Fibroblast of skin of right quadriceps (primary cell): ENCODE measurements around the gene MAP3K3.

ENCODE experiments used
- DNase-seq: peaks from one replicate; pipeline ENCODE4 v3.0.0-alpha.2; 2013

Gene MAP3K3

DNA sequence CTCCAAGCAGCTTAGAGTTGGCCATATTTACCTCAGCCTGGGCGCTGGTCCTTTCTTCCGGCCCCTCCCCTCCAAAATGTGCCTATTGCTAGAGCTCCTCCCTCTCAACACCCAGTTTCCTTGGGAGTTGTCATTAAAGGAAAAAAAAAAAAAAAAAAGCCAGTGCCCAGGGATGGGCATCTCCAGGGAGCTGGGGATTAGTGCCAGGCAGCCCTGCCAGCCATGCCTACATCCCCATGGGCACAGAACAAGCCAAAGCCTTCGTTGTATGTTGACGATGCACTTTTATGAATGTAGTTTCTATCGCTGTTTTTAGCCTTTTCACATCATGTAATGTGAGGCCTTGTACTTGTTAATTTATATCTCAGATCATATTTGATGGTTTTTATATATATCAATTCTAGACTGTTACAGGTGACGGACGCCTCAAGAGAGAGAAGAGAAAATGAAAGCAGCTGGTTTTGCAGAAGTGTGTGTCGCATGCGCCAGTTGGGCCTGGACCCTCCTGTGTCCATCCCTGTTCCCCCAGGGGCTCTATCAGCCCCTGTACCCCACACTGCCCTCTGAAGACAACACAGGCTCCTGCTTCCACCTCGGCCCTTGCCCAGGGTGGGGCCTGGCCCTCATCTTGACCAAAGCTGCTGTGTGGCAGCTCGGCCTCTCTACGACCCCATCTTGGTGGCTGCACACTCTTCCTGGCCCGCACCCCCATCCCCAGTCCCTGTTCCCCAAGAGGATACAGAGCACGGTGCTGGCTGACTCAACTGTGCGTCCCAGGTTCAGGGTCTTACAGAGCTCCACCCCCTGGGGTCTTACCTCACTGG lies 72.9 kb downstream of the MAP3K3 start:
- no peak for DNase-seq

DNA sequence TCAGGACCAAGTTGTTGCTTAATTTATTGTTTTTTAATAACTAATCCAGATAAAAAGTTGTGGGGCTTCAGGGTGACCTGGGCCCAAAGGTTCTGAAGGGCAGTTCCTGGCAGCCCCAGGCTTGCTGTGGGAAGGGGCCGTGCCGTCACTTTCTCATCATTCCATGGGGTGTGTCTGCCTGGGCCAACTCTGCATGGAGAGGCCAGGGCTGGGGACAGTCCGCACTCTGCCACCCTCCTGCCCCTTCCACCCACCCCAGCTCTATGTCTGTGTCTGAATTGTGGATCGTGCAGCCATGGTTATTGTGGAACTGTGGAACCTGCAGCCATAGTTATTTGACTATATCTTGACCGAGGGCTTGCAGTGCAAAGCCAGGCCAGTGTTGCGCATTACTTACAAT lies 73.7 kb downstream of the MAP3K3 start:
- DNase-seq, result no peak

DNA sequence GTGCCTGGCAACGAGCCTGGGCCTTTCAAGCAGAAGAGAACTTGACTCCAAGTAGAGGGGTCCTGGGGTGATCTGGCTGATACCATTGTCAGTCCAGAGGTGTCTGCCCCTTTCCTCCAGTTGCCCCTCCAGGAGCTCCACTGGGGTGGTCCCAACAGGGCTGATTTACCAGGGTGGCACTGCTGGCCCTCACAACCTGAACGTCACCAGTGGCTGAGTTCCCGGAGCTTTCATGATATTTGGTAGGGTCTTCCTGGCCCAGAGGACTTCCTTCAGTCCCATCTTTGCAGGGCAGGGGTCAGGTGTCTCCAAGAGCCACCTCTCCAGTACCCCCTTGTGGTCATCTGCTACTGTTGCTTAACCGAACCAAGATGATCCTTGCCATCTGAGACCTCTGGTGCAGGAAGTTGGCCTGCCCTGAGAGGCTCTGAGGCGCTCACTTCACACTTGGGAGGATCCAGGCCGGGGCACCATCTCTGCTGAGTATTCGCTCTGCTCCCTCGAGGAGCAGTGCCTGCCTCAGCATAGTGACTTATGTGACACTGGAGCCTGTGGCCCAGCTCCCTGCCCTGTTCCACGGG lies 74.3 kb downstream of the MAP3K3 start:
- peak; percentile 20 for DNase-seq

DNA sequence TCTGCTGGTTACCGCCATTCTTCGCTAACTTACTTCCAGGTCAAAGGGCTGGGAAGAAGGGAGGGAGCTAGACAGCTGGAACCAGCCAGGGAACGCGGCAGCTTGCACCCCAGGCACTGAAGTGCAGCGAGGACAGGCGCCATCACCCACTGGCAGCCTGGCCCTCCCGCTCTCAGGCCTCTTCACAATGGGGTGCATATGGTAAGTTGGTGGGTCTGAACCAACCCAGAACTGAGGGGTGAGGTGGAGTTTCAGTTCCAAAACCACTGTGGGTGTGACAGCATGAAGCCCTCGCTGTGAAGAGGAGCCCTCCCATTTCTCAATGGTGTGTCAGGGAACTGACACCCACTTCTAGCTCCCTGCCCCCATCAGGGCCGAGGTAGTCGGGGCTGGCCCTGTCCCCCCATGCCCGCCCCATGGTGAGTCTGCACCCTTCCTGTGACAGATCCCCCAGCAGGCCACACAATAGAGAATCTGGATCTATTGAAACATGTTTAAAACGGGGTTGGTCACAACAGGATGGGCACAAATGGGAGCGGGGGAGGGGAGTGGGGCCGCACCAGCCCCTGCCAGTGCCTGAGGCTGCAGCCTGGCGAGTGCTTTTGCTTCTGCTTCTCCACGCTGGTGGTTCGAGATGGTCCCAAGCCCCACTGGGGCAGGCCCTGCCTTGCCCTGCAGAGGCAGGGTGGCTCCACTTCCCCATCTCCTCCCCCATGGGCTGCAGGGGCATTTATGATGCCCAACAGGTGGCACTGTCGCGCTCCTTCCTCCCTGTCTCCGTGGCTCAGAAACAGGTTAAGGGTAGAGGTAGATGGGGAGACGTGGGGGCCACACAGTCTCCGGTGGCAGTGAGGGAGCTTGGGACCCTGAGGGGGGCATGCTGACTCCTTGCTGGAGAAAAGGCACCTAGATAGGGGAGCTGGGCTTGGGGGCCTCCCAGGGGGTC lies 75.4 kb downstream of the MAP3K3 start:
- DNase-seq, result peak; percentile 28

DNA sequence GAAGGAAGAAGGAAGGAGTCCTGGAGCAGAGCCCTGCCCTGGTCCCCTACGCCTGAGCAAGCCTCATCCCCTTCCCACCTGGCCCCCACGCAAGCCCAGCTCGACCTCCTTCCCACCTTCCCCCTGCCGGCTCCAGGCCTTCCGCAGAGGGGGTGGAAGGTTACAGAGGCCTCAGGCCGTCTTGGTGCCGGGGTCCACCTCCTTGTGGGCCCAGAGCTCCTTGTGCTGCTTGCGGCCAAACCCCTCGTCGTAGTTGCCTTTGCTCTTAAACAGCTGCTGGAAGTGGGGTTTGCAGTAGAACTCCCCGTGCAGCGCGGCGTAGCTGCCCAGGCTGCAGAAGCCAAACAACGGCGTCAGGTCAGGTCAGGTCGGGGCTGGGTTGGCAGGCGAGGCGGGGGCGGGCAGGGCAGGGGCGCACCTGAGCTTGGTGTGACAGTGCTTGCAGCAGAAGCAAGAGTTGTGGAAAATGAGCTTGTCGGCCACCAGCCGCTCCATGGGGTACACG lies 76.2 kb downstream of the MAP3K3 start:
- no peak for DNase-seq

DNA sequence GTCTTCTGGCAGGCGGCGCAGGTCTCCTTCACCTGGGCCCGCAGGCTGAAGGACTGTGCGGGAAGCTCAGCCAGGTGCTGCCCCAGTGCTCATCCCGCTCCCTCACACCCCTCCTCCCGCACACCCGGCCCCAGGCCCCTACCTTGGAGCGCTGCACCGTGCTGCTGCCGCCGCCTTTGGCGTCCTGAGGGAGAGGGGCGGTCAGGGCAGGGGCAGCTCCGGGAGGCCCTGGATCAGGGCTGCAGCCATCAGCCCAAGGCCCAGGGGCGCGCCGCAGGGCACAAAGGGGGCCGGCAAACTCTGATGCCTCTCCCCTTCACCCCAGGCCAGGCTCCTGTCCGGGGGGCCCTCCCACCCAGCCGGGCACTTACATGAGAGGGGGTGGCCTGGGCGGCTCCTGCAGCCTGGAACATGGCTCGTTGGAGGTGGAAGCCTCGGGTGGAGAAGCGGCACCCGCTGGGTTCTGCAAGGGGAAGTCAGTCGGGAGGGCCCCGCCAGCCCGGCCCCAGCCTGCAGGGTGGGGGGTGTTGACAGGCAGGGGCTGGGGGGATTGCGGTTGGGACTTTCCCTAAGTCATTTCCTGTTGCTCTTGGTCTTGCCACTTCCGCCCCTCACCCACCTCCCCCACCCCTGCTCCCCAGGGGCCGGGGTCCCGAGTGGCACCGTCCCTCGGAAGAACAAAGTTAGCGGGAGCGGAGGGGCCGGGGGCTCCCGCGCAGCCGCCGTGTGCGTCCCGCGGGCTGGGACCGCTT lies 76.8 kb downstream of the MAP3K3 start:
- DNase-seq, result peak; percentile 74

DNA sequence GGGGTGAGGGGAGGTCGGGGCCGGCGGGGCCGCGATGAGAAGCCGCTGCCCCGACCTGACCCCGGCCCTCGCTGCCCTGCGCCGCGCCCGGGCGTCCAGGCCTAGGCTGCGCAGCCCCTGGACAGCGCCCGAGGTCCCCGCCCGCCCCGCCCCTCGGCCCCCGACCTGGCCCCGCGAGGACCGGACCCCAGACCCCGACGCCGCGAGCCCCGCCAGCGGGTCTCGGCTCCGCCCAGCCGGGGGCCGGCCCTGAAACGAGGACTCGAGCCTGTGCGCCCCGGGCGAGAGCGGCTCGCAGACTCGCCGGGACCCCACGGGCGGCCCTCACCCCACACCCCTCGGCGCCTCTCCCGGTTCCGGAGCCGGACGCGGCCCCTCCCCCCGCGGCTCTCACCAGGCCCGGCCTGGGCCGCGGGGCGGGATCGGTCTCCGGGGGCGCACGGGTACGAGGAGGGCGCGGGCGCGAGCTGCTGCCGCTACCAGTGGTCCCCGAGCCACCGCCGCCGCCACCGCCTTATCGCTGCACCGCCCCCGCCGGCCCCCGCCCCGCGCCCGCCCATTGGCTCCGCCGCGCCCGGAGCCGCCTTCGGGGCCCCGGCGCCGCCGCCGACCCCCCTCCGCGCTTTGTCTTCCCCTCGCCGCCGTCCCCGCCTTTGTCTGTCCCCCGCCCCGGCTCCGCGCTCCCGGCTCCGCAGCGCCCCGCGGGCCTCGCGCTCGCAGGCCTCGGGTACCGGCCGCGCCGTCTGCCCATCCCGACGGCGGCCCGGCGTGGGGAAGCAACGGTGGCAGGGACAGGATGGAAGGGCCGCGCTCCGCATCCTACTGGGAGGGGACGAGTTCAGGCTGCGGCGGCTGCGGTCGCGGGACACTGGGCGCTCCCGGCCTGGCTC lies 77.7 kb downstream of the MAP3K3 start, which contains the start of gene LIMD2:
Gene LIMD2, minus strand, starts transcription at position 488 of the 890 bp plus-strand sequence. CDS start 827 bp downstream, outside the sequence.
- DNase-seq, result peak; percentile 66

DNA sequence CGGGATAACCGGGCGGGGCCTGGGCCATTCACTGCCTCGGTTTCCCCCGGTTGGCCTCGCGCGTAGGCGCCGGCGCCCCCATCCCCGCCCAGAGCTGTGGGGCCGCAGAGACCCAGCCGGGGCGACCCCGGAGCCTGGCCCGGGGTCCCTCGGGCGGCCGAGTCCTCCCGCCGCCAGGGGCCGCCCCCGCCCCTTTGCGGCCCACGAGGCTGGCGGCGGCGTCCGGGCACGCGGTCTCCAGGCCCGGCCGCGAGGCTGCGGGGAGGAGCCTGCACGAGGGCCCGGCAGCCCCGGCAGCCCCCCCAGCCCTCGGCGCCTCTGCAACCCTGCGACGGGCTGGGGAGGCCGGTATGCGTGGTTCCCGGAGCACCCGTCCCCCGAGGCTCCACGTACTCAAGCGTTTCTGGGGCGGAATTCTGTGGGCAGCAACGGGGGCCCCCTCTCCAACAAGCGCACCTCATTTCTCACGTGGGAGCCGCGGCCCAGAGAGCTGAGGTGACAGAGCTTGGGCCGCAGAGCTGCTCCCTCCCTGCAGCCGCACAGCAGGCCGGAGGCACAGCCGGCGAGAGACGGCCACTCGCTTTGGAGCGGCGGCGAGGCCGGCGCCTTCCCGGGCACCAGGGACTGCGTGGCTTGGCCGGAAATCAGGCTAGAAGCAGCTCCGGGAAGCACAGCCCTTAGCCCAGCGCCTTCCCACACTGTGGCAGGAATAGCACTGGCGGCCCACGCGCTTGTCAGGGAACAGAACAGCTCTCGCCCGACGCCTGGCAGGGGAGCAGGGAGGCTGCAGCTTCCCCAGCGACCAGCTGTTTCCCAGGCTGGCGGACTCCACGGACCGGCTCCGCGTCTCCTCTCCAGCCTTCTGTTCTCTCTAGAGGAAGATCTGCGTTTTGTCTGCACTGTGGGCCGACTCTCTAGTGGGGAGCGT lies 78.6 kb downstream of the MAP3K3 start:
- peak; percentile 57 for DNase-seq

DNA sequence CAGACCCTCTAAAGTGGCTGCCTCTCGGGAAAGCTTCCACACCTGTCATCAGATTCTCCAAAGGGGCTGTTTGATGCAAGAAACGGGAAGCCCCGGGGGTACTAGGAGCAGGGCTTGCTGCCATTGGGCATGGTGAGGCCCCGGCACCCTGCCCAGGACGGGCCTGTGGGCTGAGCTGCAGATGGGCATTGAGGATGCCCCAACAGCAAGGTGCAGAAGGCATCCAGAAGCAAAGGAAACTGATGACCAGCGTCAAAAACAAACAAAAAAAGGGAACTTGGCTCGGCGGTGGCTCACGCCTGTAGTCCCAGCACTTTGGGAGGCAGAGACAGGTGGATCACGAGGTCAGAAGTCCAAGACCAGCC lies 79.2 kb downstream of the MAP3K3 start:
- DNase-seq, result no peak

DNA sequence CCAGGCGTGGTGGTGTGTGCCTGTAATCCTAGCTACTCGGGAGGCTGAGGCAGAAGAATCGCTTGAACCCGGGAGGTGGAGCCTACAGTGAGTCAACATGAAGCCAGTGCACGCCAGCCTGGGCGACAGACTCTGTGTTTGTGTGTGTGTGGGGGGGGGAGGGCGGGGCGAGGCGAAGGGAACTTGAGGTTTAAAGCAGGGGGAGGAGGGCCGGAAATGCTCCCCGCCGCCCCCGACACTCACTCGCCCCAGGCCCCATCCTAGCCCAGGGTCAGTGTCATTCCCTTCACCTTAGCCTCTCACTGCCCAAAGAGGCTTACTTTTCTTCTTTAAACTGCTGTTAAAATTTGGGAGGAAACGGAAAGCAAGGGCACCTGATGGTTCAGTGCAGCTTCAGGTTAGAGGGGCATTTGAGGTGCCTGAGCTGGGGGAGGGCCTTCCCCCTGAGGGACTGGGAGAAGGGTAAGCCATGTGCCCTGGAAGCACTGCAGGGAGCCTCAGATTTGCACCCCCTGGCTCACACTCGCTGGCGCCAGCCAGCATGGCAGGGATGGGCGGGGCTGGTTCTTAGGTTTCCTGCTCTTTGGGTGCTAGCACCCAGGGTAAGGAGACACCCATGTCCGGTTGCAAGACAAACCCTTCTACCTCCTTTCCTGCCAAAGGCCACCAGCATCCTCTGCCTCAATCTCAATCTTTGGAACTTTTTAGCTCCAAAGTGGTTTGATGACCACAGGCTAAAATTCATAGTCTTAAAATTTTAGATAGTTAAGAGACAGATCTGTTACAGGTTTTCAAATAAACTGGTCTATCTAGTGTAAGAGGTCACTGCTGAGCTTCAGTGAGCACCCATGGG lies 79.9 kb downstream of the MAP3K3 start:
- DNase-seq, result no peak

DNA sequence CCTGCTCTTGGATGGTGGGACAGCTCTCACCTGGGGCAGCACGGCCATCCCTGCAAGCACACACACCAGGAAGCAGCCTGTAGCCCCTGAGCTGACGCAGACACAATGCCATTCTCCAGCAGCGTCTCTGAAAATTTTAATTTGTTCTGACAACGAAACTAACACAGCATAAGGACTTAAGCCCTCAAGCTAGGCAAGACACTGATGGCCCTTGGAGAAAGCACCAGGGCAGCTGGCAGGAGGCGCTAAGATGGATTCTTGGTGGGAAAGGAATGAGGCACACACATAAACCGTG lies 80.5 kb downstream of the MAP3K3 start:
- no peak for DNase-seq

DNA sequence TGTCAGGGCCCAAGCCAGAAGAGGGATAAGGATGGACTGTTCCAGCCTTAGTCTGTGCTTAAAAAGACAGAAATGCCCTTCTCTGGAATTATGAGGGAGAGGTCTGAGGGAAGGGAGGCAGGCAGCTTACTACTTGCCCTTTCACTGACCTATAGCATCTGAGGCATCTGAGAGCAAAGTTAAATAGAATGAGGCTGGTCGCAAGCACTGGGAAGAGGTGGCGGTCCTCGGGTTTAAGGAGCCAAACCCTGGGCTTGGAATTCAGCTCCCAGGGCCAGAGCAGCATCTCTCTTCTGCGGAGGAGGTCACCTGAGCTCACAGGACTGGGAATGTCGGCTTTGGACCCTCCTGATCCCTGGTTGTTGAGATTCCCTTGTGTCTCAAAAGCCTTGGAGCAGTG lies 80.8 kb downstream of the MAP3K3 start:
- no peak for DNase-seq

DNA sequence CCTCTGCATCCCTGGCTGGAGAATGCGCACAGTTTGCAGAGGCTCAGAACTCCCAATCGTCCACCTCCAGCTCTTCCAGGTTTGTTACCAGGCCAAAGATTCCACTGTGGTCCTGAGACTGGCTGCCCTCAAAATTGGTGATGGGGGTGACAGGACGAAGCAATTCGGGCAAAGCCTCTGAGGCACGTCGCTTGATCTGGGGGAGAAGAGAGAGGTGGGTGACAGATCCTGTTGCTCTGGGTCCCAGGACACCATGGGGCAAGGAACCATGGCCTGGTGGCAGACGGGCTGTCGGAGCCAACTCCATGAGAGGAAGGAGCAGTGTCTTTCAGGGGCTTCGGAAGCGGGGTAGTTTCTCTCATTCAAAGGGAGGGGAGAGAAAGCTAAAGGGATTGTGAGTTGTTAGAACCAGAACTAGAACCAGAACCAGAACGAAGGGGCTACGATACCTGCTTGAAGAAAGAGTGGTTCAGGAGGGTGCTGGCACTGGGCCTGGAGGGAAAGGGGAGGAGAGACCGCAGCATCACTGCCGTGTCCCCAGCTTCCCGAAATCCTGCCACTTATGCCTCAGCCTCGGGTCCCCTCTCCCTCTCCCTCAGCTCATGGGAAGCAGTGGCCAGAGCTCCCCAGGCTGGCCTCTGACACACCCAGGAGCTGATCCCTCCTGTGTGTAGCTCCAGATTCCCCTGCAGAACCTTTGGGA lies 81.5 kb downstream of the MAP3K3 start:
- DNase-seq, result no peak

DNA sequence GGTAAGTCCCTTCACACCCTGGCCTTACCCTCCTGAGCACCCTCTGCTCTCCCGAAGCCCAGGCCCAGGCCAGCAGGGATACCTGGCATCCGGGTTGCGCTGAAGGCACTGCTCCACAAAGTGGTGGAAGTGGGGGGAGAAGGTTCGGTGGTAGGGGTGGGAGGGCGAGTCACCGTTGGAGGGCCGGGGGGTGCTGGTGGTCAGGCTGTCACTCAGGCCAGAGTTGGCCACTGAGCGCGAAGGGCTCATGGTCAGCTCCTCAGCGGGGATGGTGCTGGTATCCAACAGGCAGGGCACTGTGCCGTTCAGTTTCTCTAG lies 82.0 kb downstream of the MAP3K3 start:
- DNase-seq, result no peak

DNA sequence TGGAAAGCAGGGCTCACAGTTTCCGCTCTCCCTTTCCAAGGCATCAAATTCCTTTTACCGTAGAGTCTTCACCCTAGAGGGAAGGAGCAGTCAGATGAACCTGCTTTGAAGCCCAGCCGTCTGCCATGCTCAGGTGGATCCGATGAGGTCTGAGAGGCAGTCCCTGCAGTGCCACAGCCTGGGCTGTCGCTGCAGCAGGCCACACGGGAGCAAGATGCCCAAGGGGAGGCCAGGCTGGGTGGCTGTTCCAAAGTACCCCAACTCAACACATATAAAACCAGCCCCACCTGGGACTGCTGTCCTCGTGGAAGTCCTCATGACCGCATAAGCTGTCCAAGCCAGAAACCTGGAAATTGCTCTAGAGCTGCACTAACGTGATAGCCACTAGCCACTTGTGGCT lies 82.6 kb downstream of the MAP3K3 start:
- no peak for DNase-seq

DNA sequence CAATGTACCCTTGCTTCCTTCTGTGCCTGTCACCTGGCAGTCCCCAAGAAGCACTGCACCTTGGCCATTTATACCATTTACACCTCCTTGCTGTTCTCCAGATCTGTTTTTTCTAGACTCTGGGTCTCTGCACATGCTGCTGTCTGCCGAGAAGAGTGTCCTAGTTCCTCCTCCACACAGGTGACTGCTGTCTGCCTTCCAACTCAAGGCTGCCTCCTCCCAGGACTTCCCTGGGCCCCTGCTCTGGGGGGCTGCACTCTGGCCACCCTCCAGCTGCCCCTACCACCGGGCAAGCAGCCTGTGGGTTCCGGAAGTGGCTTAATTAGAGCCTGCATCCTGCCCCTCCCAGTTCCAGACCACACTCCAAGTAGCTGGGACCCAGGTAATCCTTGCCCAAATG lies 83.4 kb downstream of the MAP3K3 start:
- DNase-seq, result no peak

DNA sequence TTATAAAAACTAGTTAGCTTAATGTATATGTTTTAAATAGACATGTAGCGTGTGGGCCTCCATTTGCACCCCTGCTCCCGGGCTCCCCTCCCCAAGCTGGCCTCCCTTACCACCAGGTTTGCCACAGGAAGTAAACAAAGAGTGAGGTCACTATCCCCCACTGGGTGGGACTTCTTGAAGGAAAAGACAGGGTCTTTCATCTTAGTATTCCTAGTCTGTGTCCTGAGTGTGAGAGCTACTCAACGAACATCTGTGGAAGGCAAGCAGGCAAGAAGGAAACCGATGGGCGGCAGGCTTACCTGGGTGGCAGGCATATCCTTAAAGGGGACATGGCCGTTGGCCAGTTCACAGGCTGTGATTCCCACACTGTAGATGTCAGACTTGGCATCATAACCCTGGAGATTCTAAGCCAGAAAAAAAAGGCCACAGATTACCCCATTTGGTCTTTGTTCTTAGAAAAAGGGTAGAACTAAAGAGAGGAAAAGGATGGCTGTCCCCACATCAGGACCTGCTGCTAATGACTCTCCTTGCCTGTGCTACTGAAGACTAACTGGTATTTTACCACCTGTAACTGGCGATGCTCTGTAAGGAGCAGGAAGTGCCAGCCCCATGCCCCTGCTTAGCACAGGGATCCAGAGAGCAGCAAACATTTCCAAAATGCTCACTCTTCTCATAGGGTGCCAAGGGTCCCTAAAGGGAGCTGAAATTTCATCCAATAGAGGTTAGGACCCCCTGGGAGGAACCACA lies 84.3 kb downstream of the MAP3K3 start:
- DNase-seq, result no peak

DNA sequence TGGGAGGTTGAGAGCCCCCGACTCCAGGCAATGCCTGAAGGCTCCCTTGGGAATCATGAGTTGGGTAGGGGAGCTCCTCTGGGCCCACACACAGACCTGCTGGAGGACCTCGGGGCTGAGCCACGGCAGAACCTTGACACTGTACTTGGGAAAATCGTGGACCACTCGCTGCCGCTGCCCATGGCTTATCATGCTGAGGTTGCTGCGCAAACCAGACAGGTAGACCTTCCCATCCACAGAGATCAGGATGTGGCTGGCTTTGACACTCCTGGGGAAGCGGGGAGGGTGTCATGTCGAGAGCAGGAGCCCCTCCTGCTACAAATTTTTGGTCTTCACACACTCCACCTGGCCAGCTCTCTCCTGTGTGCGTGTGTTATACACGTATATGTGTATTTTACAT lies 84.9 kb downstream of the MAP3K3 start:
- no peak for DNase-seq
